BLaER1 treated with 17β-estradiol and CSF1 and Interleukin-3, amounts not matched to agents 10 nM and 100 nM (cell line): Measurements from ENCODE around the gene VMAC.

ENCODE experiments used
- H3K27ac ChIP-seq, 11 experiments: shearing (Covaris generic); formaldehyde crosslinking; 2 replicates each; pipeline ENCODE4 v1.8.1; 2022
- H3K27me3 ChIP-seq, 11 experiments: shearing (Covaris generic); formaldehyde crosslinking; 2 replicates each; pipeline ENCODE4 v1.8.1; 2022
- H3K36me3 ChIP-seq, 11 experiments: shearing (Covaris generic); formaldehyde crosslinking; 2 replicates each; pipeline ENCODE4 v1.8.1; 2022
- H3K4me1 ChIP-seq, 10 experiments: shearing (Covaris generic); formaldehyde crosslinking; 2 replicates each; pipeline ENCODE4 v1.8.1; 2022
- H3K4me2 ChIP-seq, 11 experiments: shearing (Covaris generic); formaldehyde crosslinking; 2 replicates each; pipeline ENCODE4 v1.8.1; 2022
- H3K4me3 ChIP-seq, 10 experiments: shearing (Covaris generic); formaldehyde crosslinking; 2 replicates each; pipeline ENCODE4 v1.8.1; 2022
- H3K9ac ChIP-seq, 11 experiments: shearing (Covaris generic); formaldehyde crosslinking; 2 replicates each; pipeline ENCODE4 v1.8.1; 2022
- H3K9me3 ChIP-seq, 11 experiments: shearing (Covaris generic); formaldehyde crosslinking; replicated peaks in 1 of 11; 2 replicates each; pipeline ENCODE4 v1.8.1; 2022
- H4K20me1 ChIP-seq, 11 experiments: shearing (Covaris generic); formaldehyde crosslinking; 2 replicates each; pipeline ENCODE4 v1.8.1; 2022
- Cebpa-rat ChIP-seq, 11 experiments: shearing (Covaris generic); IDR thresholded peaks; 2 replicates each; pipeline ENCODE4 v1.8.1; 2022

The VMAC gene

DNA sequence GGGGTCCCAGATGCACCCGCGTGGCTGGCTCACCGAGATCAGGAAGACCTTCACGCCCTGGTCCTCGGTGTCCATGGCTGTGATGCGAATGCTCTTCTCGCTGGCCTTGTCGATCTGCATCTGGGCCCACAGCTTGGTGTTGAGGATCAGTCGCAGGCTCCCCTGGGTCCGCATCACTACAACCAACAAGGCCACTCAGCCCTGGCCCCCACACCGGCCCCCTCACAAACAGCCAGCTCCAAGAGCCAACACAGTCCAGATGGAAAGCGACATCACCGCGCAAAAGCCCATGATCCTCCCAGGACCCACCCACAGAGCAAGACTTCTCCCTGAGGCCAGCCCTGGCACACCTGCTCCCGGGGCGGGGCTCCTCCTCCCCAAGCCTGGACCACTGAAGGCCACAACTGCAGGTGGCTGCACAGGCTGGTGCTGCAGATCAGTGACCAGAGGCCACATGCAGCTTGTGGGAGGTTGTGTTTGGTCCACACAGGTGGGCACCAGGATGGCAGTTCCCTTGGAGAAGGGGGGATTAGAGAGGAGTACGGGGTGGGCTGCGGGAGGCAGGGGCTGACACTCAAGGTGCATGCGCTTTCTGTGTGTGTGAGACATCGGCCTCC, 13.9 kb downstream of the VMAC start:
- Histone ChIP-seq H3K4me1 (peaks cover 0 to 9% (median 3%) of the 10 kb centered on the region in 10 experiments; a peak in 7 of 20 replicates), H3K36me3 (peaks cover 87 to 98% (median 95%) of the 10 kb centered on the region in 11 experiments), H3K4me2 (no peak overlapping the region), H3K27ac (no peak overlapping the region), H3K27me3 (no peaks in the 10 kb centered on the region), H3K4me3 (no peak overlapping the region), H3K9me3 (no peaks in the 10 kb centered on the region), H4K20me1 (peaks cover 0 to 84% (median 12%) of the 10 kb centered on the region in 11 experiments; a peak in 13 of 22 replicates), H3K9ac (no peak overlapping the region)
- no peak for TF ChIP-seq Cebpa-rat (IDR thresholded peaks at IDR 0.05)

- H3K9ac ChIP-seq: no peak overlapping the region
- no peak for TF ChIP-seq Cebpa-rat (IDR thresholded peaks at IDR 0.05)
- H3K27ac ChIP-seq: no peak overlapping the region
- peaks cover 0 to 88% (median 18%) of the 10 kb centered on the region in 11 experiments; a peak in 16 of 22 replicates for H4K20me1 ChIP-seq
- no peak overlapping the region for H3K4me2 ChIP-seq
- peaks cover 97 to 99% (median 98%) of the 10 kb centered on the region in 11 experiments for H3K36me3 ChIP-seq
- H3K4me3 ChIP-seq: no peak overlapping the region
- H3K4me1 ChIP-seq: peaks cover 0 to 3% (median under 1%) of the 10 kb centered on the region in 10 experiments; a peak in 6 of 20 replicates
- H3K9me3 ChIP-seq: no peaks in the 10 kb centered on the region
- H3K27me3 ChIP-seq: no peaks in the 10 kb centered on the region
These were observed 17.0 kb downstream of the VMAC start for GRCh38 chr19:5921516-5922160.

DNA sequence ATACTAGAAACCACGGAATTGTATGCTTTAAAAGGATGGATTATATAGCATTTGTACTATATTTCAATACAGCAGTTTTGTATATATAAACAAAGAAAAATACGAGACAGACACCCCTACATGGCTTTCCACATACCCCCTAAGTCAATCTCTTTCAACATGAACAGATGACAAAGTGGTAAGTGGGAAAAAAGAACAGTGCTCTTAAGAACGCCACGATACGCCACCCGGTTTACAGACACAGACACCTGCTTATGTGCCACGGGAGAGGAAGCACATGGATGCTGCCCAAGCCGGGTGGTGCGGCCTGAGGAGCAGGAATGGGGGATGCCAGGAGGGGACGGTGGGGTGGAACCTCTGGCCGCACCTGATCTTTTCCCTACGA, 17.5 kb downstream of the VMAC start:
- peaks cover 0 to 88% (median 22%) of the 10 kb centered on the region in 11 experiments; a peak in 17 of 22 replicates for H4K20me1 ChIP-seq
- H3K4me3 ChIP-seq: no peak overlapping the region
- no peak for TF ChIP-seq Cebpa-rat (IDR thresholded peaks at IDR 0.05)
- no peaks in the 10 kb centered on the region for H3K27me3 ChIP-seq
- H3K4me2 ChIP-seq: no peak overlapping the region
- H3K9me3 ChIP-seq: no peaks in the 10 kb centered on the region
- H3K4me1 ChIP-seq: peaks cover 0 to 6% (median 2%) of the 10 kb centered on the region in 10 experiments; a peak in 6 of 20 replicates
- peaks cover 97 to 99% (median 98%) of the 10 kb centered on the region in 11 experiments for H3K36me3 ChIP-seq
- no peak overlapping the region for H3K27ac ChIP-seq
- H3K9ac ChIP-seq: no peak overlapping the region

DNA sequence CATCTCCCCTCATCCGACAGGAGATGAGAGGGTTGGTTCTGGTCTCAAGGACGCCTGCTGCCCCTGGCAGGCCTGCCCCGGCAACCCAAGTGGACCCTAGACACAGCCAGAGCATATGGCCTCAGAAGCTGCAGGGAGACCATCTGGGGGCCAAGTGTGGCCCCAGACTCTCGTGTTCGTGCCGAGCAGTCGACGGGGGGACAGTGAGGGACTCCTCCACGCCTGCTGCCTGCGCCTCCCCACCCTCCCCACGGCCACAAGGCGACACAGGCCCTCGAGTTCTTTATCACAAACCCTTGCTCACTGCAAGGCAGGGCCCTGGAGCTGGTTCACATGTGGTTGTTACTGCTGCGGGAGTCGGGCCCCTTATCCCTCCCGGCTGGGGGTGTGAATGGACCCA, 18.7 kb downstream of the VMAC start:
- H3K9me3 ChIP-seq: no peaks in the 10 kb centered on the region
- peaks cover 0 to 12% (median 9%) of the 10 kb centered on the region in 10 experiments; a peak in 7 of 20 replicates for H3K4me1 ChIP-seq
- TF ChIP-seq Cebpa-rat (IDR thresholded peaks at IDR 0.05): no peak
- H3K27ac ChIP-seq: no peak overlapping the region
- peaks cover 0 to 93% (median 24%) of the 10 kb centered on the region in 11 experiments; a peak in 18 of 22 replicates for H4K20me1 ChIP-seq
- H3K27me3 ChIP-seq: no peaks in the 10 kb centered on the region
- peaks cover 99 to 100% (median 100%) of the 10 kb centered on the region in 11 experiments for H3K36me3 ChIP-seq
- H3K4me3 ChIP-seq: no peak overlapping the region
- no peak overlapping the region for H3K9ac ChIP-seq
- H3K4me2 ChIP-seq: no peak overlapping the region

DNA sequence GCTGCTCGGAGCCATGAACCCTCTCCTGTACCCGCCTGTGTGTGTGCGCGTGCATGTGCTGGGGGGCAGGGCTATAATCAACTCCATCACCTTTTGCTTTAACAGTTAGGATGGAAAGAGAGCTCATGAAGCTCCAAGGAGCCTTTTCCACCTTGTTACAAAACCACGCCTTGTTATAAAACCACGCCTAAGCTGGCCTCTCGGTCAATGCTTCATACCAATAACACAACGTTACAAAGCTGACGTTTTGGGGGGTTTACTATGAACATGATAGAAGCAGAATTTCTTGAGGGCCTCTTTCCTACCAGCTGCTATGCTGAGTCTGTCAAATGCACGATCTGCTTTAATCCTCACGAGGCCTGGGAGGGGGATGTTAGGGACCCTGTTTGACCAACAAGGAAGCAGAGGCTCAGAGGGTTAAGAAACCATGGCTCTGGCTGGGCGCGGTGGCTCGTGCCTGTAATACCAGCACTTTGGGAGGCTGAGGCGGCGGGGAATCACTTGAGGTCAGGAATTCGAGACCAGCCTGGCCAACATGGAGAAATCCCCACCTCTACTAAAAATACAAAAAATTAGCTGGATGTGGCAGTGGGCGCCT, 21.3 kb downstream of the VMAC start:
- Histone ChIP-seq H3K27ac (no peak overlapping the region), H3K4me1 (peaks cover 0 to 12% (median 9%) of the 10 kb centered on the region in 10 experiments; a peak in 7 of 20 replicates), H4K20me1 (peaks cover 0 to 78% (median 24%) of the 10 kb centered on the region in 11 experiments; a peak in 18 of 22 replicates), H3K9ac (no peak overlapping the region), H3K36me3 (peaks cover 99 to 100% (median 100%) of the 10 kb centered on the region in 11 experiments), H3K9me3 (no peaks in the 10 kb centered on the region), H3K27me3 (no peaks in the 10 kb centered on the region), H3K4me2 (no peak overlapping the region), H3K4me3 (no peak overlapping the region)
- no peak for TF ChIP-seq Cebpa-rat (IDR thresholded peaks at IDR 0.05)

GRCh38 chr19:5926641-5927440, 22.2 kb downstream of the VMAC start:
- Histone ChIP-seq H3K27ac (no peak overlapping the region), H3K4me3 (no peak overlapping the region), H3K9me3 (no peaks in the 10 kb centered on the region), H4K20me1 (peaks cover 0 to 79% (median 24%) of the 10 kb centered on the region in 11 experiments; a peak in 19 of 22 replicates), H3K4me2 (peak overlapping the region in 2 of 11 experiments; percentile 5 to 6; a peak in 1 of 22 replicates), H3K4me1 (peaks cover 0 to 12% (median 9%) of the 10 kb centered on the region in 10 experiments; a peak in 7 of 20 replicates), H3K36me3 (peaks cover 99 to 100% (median 100%) of the 10 kb centered on the region in 11 experiments), H3K27me3 (no peaks in the 10 kb centered on the region), H3K9ac (peak overlapping the region in 4 of 11 experiments; percentile 8 to 35 (median 29); a peak in 3 of 22 replicates)
- TF ChIP-seq Cebpa-rat (IDR thresholded peaks at IDR 0.05): no peak

- Histone ChIP-seq H3K4me2 (peak overlapping the region in 2 of 11 experiments; percentile 5 to 6; a peak in 1 of 22 replicates), H3K9ac (peak overlapping the region in 4 of 11 experiments; percentile 26 to 35 (median 30); a peak in 4 of 22 replicates), H3K9me3 (no peaks in the 10 kb centered on the region), H3K27me3 (no peaks in the 10 kb centered on the region), H3K4me3 (no peak overlapping the region), H3K4me1 (peaks cover 0 to 12% (median 9%) of the 10 kb centered on the region in 10 experiments; a peak in 7 of 20 replicates), H3K36me3 (peaks cover 99 to 100% (median 100%) of the 10 kb centered on the region in 11 experiments), H3K27ac (peak overlapping the region in 1 of 11 experiments; percentile 7; a peak in 2 of 22 replicates), H4K20me1 (peaks cover 0 to 79% (median 23%) of the 10 kb centered on the region in 11 experiments; a peak in 18 of 22 replicates)
- no peak for TF ChIP-seq Cebpa-rat (IDR thresholded peaks at IDR 0.05)
These were observed 22.8 kb downstream of the VMAC start for GRCh38 chr19:5927441-5927821.

DNA sequence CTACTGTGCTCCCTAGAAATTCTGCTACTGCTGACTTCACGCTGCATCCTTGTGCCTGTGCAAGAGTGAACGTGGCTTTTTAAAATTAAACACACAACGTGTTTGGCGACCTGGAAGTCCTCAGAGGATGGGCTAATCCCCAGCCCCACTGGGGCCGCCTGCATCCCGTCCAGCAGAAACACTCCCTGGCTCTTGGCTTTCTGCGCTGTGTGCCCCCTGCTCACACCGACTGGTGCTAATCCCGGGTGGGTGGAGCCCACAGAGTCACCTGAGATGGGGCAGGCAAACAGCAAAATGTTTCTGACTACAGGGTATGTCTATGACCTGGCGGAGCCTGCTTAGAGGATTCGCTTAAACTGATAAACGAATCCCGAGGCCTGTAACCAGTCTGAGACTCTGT, 24.5 kb downstream of the VMAC start:
- H3K36me3 ChIP-seq: peaks cover 100% of the 10 kb centered on the region in 11 experiments
- peaks cover 7 to 79% (median 40%) of the 10 kb centered on the region in 11 experiments; a peak in 19 of 22 replicates for H4K20me1 ChIP-seq

More for the DNA sequence above, 24.5 kb downstream of the VMAC start:
- no peak overlapping the region for H3K27ac ChIP-seq
- H3K4me2 ChIP-seq: no peak overlapping the region
- no peak for TF ChIP-seq Cebpa-rat (IDR thresholded peaks at IDR 0.05)
- H3K27me3 ChIP-seq: no peaks in the 10 kb centered on the region
- H3K9ac ChIP-seq: peak overlapping the region in 1 of 11 experiments; percentile 12; a peak in 1 of 22 replicates
- no peak overlapping the region for H3K4me3 ChIP-seq
- no peaks in the 10 kb centered on the region for H3K9me3 ChIP-seq
- H3K4me1 ChIP-seq: peaks cover 0 to 12% (median 9%) of the 10 kb centered on the region in 10 experiments; a peak in 7 of 20 replicates
